Gastrocnemius medialis (tissue), 4 donors: ENCODE data around the gene SYCE3.

ENCODE experiments used
- CTCF ChIP-seq, 5 experiments: fragments of 450-650 bp in 3 of 5; fragments of 200-600 bp in 2 of 5; sonication (generic) in 2 of 5; IDR thresholded peaks in 4 of 5; conservative IDR thresholded peaks in 1 of 5; 1 replicate in 4 of 5; 2 replicates in 1 of 5; pipeline ENCODE4 v1.5.1; 2016 to 2019; ENCODE audit warnings: antibody characterized with exemption in 5 of 5, mild to moderate bottlenecking in 3 of 5, moderate library complexity in 3 of 5
- POLR2A ChIP-seq, 2 donors: fragments of 450-650 bp; IDR thresholded peaks; one replicate each; pipeline ENCODE4 v1.6.1; 2017; ENCODE audit warnings: antibody characterized with exemption in 2 of 2, mild to moderate bottlenecking in 2 of 2, moderate library complexity in 2 of 2

DNA sequence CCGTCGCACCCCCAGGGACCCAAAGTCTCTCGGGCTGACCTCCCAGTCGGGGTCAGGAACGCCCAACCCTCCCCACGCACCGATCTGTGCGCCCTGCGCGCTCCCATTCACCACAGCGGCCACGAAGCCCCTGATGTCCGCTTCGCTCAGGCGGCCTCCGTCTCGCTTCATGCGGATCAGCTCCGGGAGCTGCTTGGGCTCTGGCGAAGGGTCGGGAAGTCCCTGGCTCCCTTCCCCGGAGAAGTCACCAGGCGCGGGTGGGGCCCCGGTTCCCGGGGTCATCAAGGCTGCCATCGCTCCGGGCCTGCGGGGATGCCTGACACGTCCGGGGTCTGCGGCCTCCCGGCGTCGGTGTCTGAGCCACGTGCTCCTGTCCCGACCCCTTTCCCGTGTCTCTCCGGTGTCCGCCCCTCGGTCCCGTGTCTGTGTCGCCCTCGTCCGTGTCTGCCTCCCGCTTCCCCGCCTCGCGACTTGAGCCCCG, 33.3 kb downstream of the SYCE3 start:
- TF ChIP-seq CTCF (IDR thresholded peaks at IDR 0.05 in 4 of 5, conservative IDR thresholded peaks at IDR 0.05 in 1 of 5) (no peak), POLR2A (IDR thresholded peaks at IDR 0.05) (no peak)
